ENCODE measurements around the gene ABCB10.

Gene ABCB10

GRCh38 chr1:229553621-229554130, 4.8 kb downstream of the ABCB10 start:
- no peak for TF ChIP-seq EGR1 (IDR thresholded peaks at IDR 0.05)
- no peak for TF ChIP-seq TAF1 (IDR thresholded peaks at IDR 0.05; ENCODE audit: low read depth)
- TF ChIP-seq TEAD4 (IDR thresholded peaks at IDR 0.05), result no peak
- TF ChIP-seq TCF12 (IDR thresholded peaks at IDR 0.05; ENCODE audit: low read depth), result no peak
- no peak for TF ChIP-seq CREB1 (IDR thresholded peaks at IDR 0.05; ENCODE audit: low read depth)
- TF ChIP-seq FOXM1 (IDR thresholded peaks at IDR 0.05; ENCODE audit: borderline replicate concordance, low read depth), result no peak
- no peak for TF ChIP-seq RAD21 (IDR thresholded peaks at IDR 0.05; ENCODE audit: low read depth)
- TF ChIP-seq, protein P1, sequence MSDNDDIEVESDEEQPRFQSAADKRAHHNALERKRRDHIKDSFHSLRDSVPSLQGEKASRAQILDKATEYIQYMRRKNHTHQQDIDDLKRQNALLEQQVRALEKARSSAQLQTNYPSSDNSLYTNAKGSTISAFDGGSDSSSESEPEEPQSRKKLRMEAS (IDR thresholded peaks at IDR 0.05), result no peak
- TF ChIP-seq, protein P2, sequence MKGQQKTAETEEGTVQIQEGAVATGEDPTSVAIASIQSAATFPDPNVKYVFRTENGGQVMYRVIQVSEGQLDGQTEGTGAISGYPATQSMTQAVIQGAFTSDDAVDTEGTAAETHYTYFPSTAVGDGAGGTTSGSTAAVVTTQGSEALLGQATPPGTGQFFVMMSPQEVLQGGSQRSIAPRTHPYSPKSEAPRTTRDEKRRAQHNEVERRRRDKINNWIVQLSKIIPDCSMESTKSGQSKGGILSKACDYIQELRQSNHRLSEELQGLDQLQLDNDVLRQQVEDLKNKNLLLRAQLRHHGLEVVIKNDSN (IDR thresholded peaks at IDR 0.05), result no peak
- no peak for TF ChIP-seq REST (IDR thresholded peaks at IDR 0.05; ENCODE audit: low read depth)
- no peak for TF ChIP-seq EP300 (IDR thresholded peaks at IDR 0.05; ENCODE audit: borderline replicate concordance)

DNA sequence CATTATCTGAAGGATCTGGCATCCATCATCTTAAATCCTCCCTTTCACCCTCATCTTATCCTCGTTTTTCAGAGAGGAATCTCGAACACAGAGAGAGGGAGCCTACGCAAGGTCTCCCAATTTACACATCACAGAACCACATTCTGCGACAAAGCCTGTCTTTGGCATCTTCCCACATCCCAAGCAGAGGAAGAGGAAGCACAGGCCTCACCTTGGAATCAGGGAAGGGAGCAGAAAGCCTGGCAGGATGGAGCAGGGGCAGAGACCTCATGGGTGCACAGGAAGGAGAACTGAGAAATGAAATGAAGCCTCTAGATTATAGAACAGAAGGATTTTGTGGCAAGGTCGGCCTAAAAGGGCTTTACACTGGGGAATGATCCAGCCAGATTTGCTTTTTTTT, 5.8 kb downstream of the ABCB10 start:
- TF ChIP-seq TCF12 (IDR thresholded peaks at IDR 0.05; ENCODE audit: low read depth), result no peak

GRCh38 chr1:229550812-229551567, 7.5 kb downstream of the ABCB10 start:
- TF ChIP-seq CREB1 (IDR thresholded peaks at IDR 0.05; ENCODE audit: low read depth), result no peak
- no peak for TF ChIP-seq YY1 (IDR thresholded peaks at IDR 0.05; ENCODE audit: low read depth)
- no peak for TF ChIP-seq EGR1 (IDR thresholded peaks at IDR 0.05)
- TF ChIP-seq, protein P2 (IDR thresholded peaks at IDR 0.05), result no peak
- TF ChIP-seq TEAD4 (IDR thresholded peaks at IDR 0.05), result no peak
- no peak for TF ChIP-seq NFIC (IDR thresholded peaks at IDR 0.05)
- TF ChIP-seq TCF12 (IDR thresholded peaks at IDR 0.05; ENCODE audit: low read depth), result no peak
- no peak for TF ChIP-seq CEBPB (IDR thresholded peaks at IDR 0.05)

DNA sequence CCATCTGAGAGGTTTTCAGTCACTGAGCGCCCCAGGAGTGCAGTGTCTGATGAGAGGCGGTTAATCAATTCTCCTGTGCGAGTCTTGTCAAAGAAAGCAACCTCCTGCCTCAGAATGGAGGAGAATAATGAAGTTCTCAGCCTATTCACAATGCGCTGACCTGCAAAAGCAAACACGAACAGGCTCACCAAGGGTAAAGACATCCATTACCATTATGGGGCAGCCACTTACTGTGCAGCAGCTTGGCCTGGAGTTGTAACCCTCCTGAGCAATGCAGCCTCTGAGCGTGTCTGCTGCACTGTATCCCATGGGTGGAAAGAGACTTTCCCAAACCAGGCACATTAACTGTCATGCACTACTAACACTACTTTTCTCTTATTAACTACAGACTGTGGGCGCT, 11.0 kb downstream of the ABCB10 start:
- TF ChIP-seq REST (IDR thresholded peaks at IDR 0.05; ENCODE audit: low read depth) (no peak), EGR1 (IDR thresholded peaks at IDR 0.05) (no peak), TCF12 (IDR thresholded peaks at IDR 0.05; ENCODE audit: low read depth) (no peak), TAF1 (IDR thresholded peaks at IDR 0.05; ENCODE audit: low read depth) (no peak), CREB1 (IDR thresholded peaks at IDR 0.05; ENCODE audit: low read depth) (no peak), NFIC (IDR thresholded peaks at IDR 0.05) (no peak), YY1 (IDR thresholded peaks at IDR 0.05; ENCODE audit: low read depth) (no peak)
- TF ChIP-seq, protein P1 (IDR thresholded peaks at IDR 0.05), result no peak

DNA sequence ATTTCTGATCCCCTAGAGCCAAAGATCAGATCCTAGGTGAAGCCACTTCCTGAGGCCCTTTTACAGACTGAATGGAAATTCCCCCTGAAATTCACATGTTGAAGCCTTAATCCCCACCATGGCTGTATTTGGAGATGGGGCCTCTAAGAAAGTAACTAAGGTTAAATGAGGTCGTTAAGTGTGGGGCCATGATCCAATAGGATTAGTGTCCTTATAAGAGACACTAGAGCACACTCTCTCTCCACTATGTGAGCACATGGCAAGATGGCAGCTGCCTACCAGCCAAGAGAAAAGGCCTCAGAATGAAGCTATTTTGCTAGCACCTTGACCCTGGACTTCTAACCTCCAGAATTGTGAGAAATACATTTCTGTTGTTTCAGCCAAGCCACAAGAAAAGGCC, 13.9 kb downstream of the ABCB10 start:
- TF ChIP-seq FOXM1 (IDR thresholded peaks at IDR 0.05; ENCODE audit: borderline replicate concordance, low read depth) (no peak), CEBPB (IDR thresholded peaks at IDR 0.05) (no peak), ZBTB7A (IDR thresholded peaks at IDR 0.05; ENCODE audit: low read depth) (no peak), CREB1 (IDR thresholded peaks at IDR 0.05; ENCODE audit: low read depth) (no peak), NFIC (IDR thresholded peaks at IDR 0.05) (no peak), EGR1 (IDR thresholded peaks at IDR 0.05) (no peak), TEAD4 (IDR thresholded peaks at IDR 0.05) (no peak), REST (IDR thresholded peaks at IDR 0.05; ENCODE audit: low read depth) (no peak), YY1 (IDR thresholded peaks at IDR 0.05; ENCODE audit: low read depth) (no peak), RAD21 (IDR thresholded peaks at IDR 0.05; ENCODE audit: low read depth) (no peak), TAF1 (IDR thresholded peaks at IDR 0.05; ENCODE audit: low read depth) (no peak), EP300 (IDR thresholded peaks at IDR 0.05; ENCODE audit: borderline replicate concordance) (no peak), TCF12 (IDR thresholded peaks at IDR 0.05; ENCODE audit: low read depth) (no peak)
- TF ChIP-seq, protein P2 (IDR thresholded peaks at IDR 0.05), result no peak
- TF ChIP-seq, protein P1 (IDR thresholded peaks at IDR 0.05), result no peak
